Heart left ventricle (tissue), 16 donors: ENCODE results near the gene SYNGR2. TPM values are rescaled to one million over a fixed set of nuclear protein-coding genes. Genes with fewer than 3 reads are reported as not detected.

Experiments
- ATAC-seq, 4 donors: fragments of 200-7000 bp; cut with Tn5 transposase; one replicate each; pipeline ENCODE4 v1.9.1; 2020 to 2022; ENCODE audit warnings: moderate library complexity in 4 of 4, mild to moderate bottlenecking in 3 of 4, moderate number of reproducible peaks in 1 of 4
- DNase-seq, 5 donors: peaks; one replicate each; pipeline ENCODE4 v3.0.0-alpha.2; 2020
- H3K27ac ChIP-seq, 12 donors: fragments of 200-600 bp; sonication (generic) in 4 of 12; one replicate each; pipeline versions ENCODE4 v1.5.0 to v1.8.0; 2016 to 2022; ENCODE audit warnings: mild to moderate bottlenecking in 2 of 12
- H3K27me3 ChIP-seq, 9 donors: fragments of 200-600 bp; sonication (generic) in 2 of 9; one replicate each; pipeline versions ENCODE4 v1.5.1 to v1.8.0; 2016 to 2022; ENCODE audit warnings: mild to moderate bottlenecking in 3 of 9
- H3K36me3 ChIP-seq, 9 donors: fragments of 200-600 bp; sonication (generic) in 2 of 9; one replicate each; pipeline versions ENCODE4 v1.5.0 to v1.8.0; 2018 to 2022; ENCODE audit warnings: mild to moderate bottlenecking in 2 of 9
- H3K4me1 ChIP-seq, 12 donors: fragments of 200-600 bp; sonication (generic) in 4 of 12; one replicate each; pipeline versions ENCODE4 v1.5.0 to v1.8.0; 2016 to 2022; ENCODE audit warnings: mild to moderate bottlenecking in 3 of 12
- H3K4me3 ChIP-seq, 12 donors: fragments of 200-600 bp; sonication (generic) in 4 of 12; one replicate each; pipeline versions ENCODE4 v1.5.0 to v1.8.0; 2017 to 2022; ENCODE audit warnings: mild to moderate bottlenecking in 9 of 12, moderate library complexity in 4 of 12
- H3K9me3 ChIP-seq, 12 donors: fragments of 200-600 bp; sonication (generic) in 4 of 12; one replicate each; pipeline versions ENCODE4 v1.5.0 to v1.8.0; 2016 to 2022; ENCODE audit warnings: mild to moderate bottlenecking in 1 of 12
- POLR2A ChIP-seq, 2 donors: fragments of 450-650 bp; IDR thresholded peaks; one replicate each; pipeline ENCODE4 v1.6.1; 2017; ENCODE audit warnings: antibody characterized with exemption in 2 of 2, mild to moderate bottlenecking in 2 of 2, moderate library complexity in 2 of 2
- WGBS, 4 donors: extraction: QIAGEN DNeasy Blood & Tissue Kit in 2 of 4; methylation state at CpG; one replicate each; pipeline versions ENCODE4 v1.1.5 to v1.1.7; 2013 to 2018; 5-methylcytosine and 5-hydroxymethylcytosine counted together
- intact Hi-C, 10 donors: fragments of 100-400 bp; cut with DNase I; formaldehyde crosslinking; loops; one replicate each; pipeline versions ENCODE4 v1.11.1 to v1.14.2; 2022
- polyA plus RNA-seq, 2 donors: library from polyadenylated mRNA; stranded (reverse); fragments of 200-250 nt; gene quantifications; one replicate each; pipeline ENCODE4 v1.2.3, GENCODE V29; 2013
- total RNA-seq, 9 donors: library from RNA; depleted of rRNA in 2 of 9; stranded (reverse); fragments of >200 nt in 2 of 9; fragmentation: NEBNext Ultra II Directional in 3 of 9; extraction: Animal tissue kit (Norgen Biotek cat#: 25700) in 3 of 9; gene quantifications; one replicate each; pipeline versions ENCODE4 v1.1.0 to v1.2.4, GENCODE V29; 2016 to 2023
- TF ChIP-seq, protein P1 (sequence below), 12 donors: fragments of 200-600 bp; sonication (generic) in 4 of 12; IDR thresholded peaks; one replicate each; pipeline versions ENCODE4 v1.5.0 to v1.8.0; 2018 to 2022; ENCODE audit warnings: antibody characterized with exemption in 12 of 12, mild to moderate bottlenecking in 5 of 12
- donor health status: ischemic (EF 13 %, LVEDD 7.1; RV severe dilation, severe dysfunction).
- donor health status: healthy with polysubstance abuse.
- donor health status: DM: no; HTN: yes; CAD: no.
- donor health status: DM: no; HTN: no; CAD: no.
- donor health status: ischemic (EF 25% LVEDD 6.9; RV normal size, moderate dysfunction).
- donor health status: ischemic (EF 25% LVEDD 5.7; RV mildly dilated, moderate dysfunction).
- donor health status: healthy.
- donor health status: DM: yes; HTN: yes; CAD: no.
- donor health status: ischemic (EF 35%, LVEDD 5.7; RV mildly dilated, moderate dysfunction).
- donor health status: nonischemic (EF 11% LVEDD 7.7; RV severe dilation, severe dysfunction).
- donor health status: DM: yes; HTN: yes; CAD: no.
- donor health status: PGD.
- donor health status: ischemic (EF 29% LVEDD 5.4; RV normal size, mild dysfunction).
- donor health status: nonischemic (EF 23%, LVEDD 6.1; RV moderate dilation, normal function).

The SYNGR2 gene
- total and polyA plus RNA-seq, 11 donors: 99.5 to 268 (median 135) TPM

DNA sequence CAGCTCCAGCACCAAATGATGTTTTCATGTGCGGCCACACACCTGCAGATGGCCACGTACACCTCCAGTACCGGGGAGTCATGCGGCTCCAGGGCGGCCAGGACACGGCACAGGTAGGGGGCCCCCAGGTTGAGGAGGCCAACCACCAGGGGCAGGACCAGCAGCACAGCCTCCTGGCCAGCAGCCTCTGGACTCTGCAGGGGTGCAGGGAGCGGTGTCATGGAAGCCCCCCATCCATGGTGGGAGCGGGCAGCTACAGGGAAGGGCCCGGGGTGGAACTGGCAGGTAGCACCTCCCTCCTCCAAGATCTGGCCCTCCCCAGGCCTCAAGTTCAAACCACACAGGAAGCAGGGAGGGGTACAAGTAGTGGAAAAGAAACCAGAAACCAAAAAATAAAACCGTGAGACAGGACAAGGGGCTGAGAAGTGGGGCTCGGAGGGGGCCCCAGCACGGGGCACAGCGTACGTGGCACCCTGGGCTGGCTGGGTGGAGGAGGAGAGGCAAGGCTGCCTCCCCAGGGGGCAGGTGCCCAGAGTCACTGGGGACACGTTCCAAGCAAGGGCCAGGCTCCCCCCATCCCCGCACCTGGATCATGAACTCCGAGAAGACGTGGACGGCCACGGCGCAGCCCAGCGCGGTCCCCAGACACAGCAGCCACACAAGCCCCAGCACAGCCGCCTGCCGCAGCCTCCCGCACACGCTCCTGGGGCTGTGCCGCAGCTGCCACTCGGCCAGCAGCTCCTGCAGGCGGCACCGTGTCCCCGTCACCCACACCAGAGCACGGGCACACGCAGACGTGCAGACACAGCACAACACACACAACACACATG, 47.2 kb upstream of the SYNGR2 start:
- TF ChIP-seq, protein P1, sequence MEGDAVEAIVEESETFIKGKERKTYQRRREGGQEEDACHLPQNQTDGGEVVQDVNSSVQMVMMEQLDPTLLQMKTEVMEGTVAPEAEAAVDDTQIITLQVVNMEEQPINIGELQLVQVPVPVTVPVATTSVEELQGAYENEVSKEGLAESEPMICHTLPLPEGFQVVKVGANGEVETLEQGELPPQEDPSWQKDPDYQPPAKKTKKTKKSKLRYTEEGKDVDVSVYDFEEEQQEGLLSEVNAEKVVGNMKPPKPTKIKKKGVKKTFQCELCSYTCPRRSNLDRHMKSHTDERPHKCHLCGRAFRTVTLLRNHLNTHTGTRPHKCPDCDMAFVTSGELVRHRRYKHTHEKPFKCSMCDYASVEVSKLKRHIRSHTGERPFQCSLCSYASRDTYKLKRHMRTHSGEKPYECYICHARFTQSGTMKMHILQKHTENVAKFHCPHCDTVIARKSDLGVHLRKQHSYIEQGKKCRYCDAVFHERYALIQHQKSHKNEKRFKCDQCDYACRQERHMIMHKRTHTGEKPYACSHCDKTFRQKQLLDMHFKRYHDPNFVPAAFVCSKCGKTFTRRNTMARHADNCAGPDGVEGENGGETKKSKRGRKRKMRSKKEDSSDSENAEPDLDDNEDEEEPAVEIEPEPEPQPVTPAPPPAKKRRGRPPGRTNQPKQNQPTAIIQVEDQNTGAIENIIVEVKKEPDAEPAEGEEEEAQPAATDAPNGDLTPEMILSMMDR (IDR thresholded peaks at IDR 0.05): no peak
- no peak for TF ChIP-seq POLR2A (IDR thresholded peaks at IDR 0.05)
- ATAC-seq (no peak), DNase-seq (peak in 1 of 5 donors; percentile 23)
- peak overlapping the region in 1 of 12 donors; percentile 70 for H3K27ac ChIP-seq
- peak overlapping the region in 1 of 12 donors; percentile 34 for H3K4me3 ChIP-seq
- no peaks in the 10 kb centered on the region for H3K9me3 ChIP-seq
- WGBS, 4 donors: 81 to 90% (median 86%) methylated on average over 22 to 35 of the region's 35 CpGs
- peaks cover 0 to 96% (median 50%) of the 10 kb centered on the region in 9 donors for H3K36me3 ChIP-seq
- intact Hi-C loops: no loop called here
- peaks cover 7 to 39% (median 23%) of the 10 kb centered on the region in 12 donors for H3K4me1 ChIP-seq
- no peaks in the 10 kb centered on the region for H3K27me3 ChIP-seq

DNA sequence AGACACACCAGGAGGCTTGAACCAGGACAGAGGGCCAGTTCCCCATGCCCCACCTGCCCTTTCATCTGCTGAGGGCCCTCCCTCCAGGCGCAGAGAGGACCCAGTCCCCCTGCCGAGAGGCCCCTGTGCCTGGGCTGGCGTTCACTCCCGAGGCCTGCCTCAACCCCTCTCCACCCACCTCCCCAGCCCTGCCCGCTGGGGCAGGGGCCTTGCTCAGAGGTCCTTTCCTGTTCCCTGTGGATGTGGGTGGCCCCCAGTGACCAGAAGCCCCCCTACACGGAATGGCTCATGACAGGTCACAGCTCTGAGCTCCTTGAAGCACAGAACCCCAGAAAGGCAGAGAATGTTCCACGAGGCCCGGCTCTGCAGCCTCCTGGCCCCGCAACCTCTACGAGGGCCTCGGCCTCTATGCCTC, 46.6 kb upstream of the SYNGR2 start:
- WGBS, 4 donors: 30 to 80% (median 73%) methylated on average over 2 to 11 of the region's 11 CpGs

DNA sequence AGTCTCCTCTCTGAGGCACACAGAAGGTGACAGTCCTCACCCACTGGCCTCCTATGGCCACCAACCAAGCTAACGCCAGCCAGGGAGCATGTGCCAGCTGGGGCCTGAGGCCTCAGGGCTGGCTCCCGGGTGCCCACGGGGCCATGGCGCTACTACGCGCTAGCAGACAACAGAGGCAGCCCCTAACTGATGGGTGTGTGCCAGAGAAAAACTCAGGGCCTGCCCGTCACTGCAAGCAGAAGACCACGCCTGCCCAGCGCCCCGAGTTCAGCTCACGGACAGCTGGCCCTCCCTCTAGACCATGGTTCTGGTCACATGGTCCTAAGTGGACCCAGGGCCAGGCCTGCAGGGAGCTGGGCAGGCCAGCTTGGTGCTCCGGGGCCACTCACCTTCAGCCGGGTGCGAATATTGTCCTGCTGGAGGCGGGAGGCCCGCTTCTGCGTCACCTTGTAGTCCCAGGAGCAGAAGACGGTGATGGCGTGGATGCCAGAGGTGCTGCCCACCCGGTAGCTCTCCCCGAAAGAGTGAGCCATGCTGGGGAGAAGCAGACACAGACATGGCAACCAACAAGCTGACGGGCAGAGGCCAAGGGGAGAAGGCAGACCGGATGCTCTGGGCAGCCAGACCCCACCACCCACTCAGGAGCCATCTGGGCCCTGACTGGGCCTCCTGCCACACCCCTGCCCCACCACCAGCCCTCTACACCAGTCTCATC, 46.0 kb upstream of the SYNGR2 start:
- WGBS, 4 donors: 77 to 91% (median 83%) methylated on average over 13 to 23 of the region's 23 CpGs
- ATAC-seq: no peak
- no peaks in the 10 kb centered on the region for H3K27me3 ChIP-seq
- H3K27ac ChIP-seq: peak overlapping the region in 1 of 12 donors; percentile 70
- intact Hi-C loops: no loop called here
- H3K4me3 ChIP-seq: peak overlapping the region in 1 of 12 donors; percentile 34
- TF ChIP-seq POLR2A (IDR thresholded peaks at IDR 0.05): no peak
- TF ChIP-seq, protein P1 (IDR thresholded peaks at IDR 0.05): no peak
- no peaks in the 10 kb centered on the region for H3K9me3 ChIP-seq
- DNase-seq: peak in 2 of 5 donors; percentile 17 to 25
- peaks cover 0 to 91% (median 45%) of the 10 kb centered on the region in 9 donors for H3K36me3 ChIP-seq
- peaks cover 14 to 51% (median 34%) of the 10 kb centered on the region in 12 donors for H3K4me1 ChIP-seq

More for the DNA sequence above, 46.6 kb upstream of the SYNGR2 start:
- intact Hi-C loops: no loop called here
- no peaks in the 10 kb centered on the region for H3K9me3 ChIP-seq
- H3K4me3 ChIP-seq: peak overlapping the region in 1 of 12 donors; percentile 34
- no peak for TF ChIP-seq POLR2A (IDR thresholded peaks at IDR 0.05)
- TF ChIP-seq, protein P1 (IDR thresholded peaks at IDR 0.05): no peak
- peaks cover 0 to 96% (median 45%) of the 10 kb centered on the region in 9 donors for H3K36me3 ChIP-seq
- peak overlapping the region in 1 of 12 donors; percentile 70 for H3K27ac ChIP-seq
- DNase-seq (no peak), ATAC-seq (no peak)
- H3K27me3 ChIP-seq: no peaks in the 10 kb centered on the region
- H3K4me1 ChIP-seq: peaks cover 13 to 45% (median 29%) of the 10 kb centered on the region in 12 donors

DNA sequence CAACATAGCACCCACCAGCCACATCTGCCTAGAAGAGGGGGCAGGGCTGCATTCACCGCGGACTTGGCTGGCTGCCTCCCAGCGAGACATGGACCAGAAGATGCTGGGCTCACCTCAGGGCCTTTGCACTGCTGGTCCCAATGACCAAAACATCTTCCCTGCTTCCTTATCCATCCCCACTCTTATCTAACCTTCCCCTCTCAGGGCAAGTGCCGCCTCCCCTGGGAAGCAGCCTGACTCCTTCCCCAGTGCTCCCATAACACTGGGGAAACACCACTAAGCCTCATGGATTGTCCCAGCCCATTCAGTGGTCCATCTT, 45.5 kb upstream of the SYNGR2 start:
- Histone ChIP-seq H3K4me1 (peaks cover 14 to 56% (median 39%) of the 10 kb centered on the region in 12 donors), H3K36me3 (peaks cover 0 to 85% (median 45%) of the 10 kb centered on the region in 9 donors), H3K4me3 (no peak overlapping the region), H3K9me3 (no peaks in the 10 kb centered on the region), H3K27ac (peak overlapping the region in 1 of 12 donors; percentile 70), H3K27me3 (no peaks in the 10 kb centered on the region)
- intact Hi-C loops: no loop called here
- WGBS, 4 donors: 84 to 97% (median 90%) methylated on average over 4 of the region's 4 CpGs
- DNase-seq (peak in 1 of 5 donors; percentile 16), ATAC-seq (no peak)
- TF ChIP-seq, protein P1 (IDR thresholded peaks at IDR 0.05): no peak
- TF ChIP-seq POLR2A (IDR thresholded peaks at IDR 0.05): no peak
